Brain microvascular endothelial cell (primary cell): ENCODE results near the gene GPC5.

Experiments
- DNase-seq: peaks from one replicate; pipeline ENCODE4 v3.0.0-alpha.2; 2020
- H3K27ac ChIP-seq: fragments of 250-450 bp; sonication (Bioruptor Pico); 2 replicates; pipeline ENCODE4 v1.5.1; 2020; ENCODE audit warnings: mild to moderate bottlenecking, moderate library complexity
- H3K27me3 ChIP-seq: fragments of 250-450 bp; sonication (Bioruptor Pico); replicated peaks from 2 replicates; pipeline ENCODE4 v1.5.1; 2020; ENCODE audit warnings: mild to moderate bottlenecking
- H3K36me3 ChIP-seq: fragments of 250-450 bp; sonication (Bioruptor Pico); replicated peaks from 2 replicates; pipeline ENCODE4 v1.5.1; 2020; ENCODE audit warnings: mild to moderate bottlenecking
- H3K4me3 ChIP-seq: 2 replicates; pipeline ENCODE4 v1.5.1; 2011; ENCODE audit warnings: low read depth, mild to moderate bottlenecking, control low read depth, low read length, moderate library complexity
- CTCF ChIP-seq: IDR thresholded peaks from 2 replicates; pipeline ENCODE4 v1.5.1; 2011; ENCODE audit warnings: low read depth, mild to moderate bottlenecking, moderate library complexity, low read length, control low read depth, inconsistent platforms; ENCODE audit errors: missing control alignments
- in situ Hi-C: cut with HindIII; loops from 2 replicates; pipeline ENCODE4 v1.10.0; 2017; ENCODE audit warnings: low sequenced_read_pairs, low pct_ligation_motif_present

Gene GPC5

GRCh38 chr13:91649456-91649855, 251.0 kb downstream of the GPC5 start:
- no peak overlapping the region for H3K4me3 ChIP-seq
- TF ChIP-seq CTCF: no peak
- DNase-seq: no peak
- no peaks in the 10 kb centered on the region for H3K36me3 ChIP-seq
- in situ Hi-C loops: no loop called here
- no peaks in the 10 kb centered on the region for H3K27me3 ChIP-seq
- H3K27ac ChIP-seq: no peak overlapping the region

- no peak overlapping the region for H3K4me3 ChIP-seq
- in situ Hi-C loops: no loop called here
- H3K36me3 ChIP-seq: no peaks in the 10 kb centered on the region
- no peak for TF ChIP-seq CTCF
- no peak for DNase-seq
- no peak overlapping the region for H3K27ac ChIP-seq
- H3K27me3 ChIP-seq: no peaks in the 10 kb centered on the region
These were observed 254.2 kb downstream of the GPC5 start for GRCh38 chr13:91652404-91653301.

GRCh38 chr13:91655731-91656130, 257.3 kb downstream of the GPC5 start:
- DNase-seq: no peak
- in situ Hi-C loops: no loop called here

GRCh38 chr13:91657283-91657682, 258.9 kb downstream of the GPC5 start:
- TF ChIP-seq CTCF: no peak

More at GRCh38 chr13:91655731-91656130, 257.3 kb downstream of the GPC5 start:
- TF ChIP-seq CTCF: no peak
- no peak overlapping the region for H3K4me3 ChIP-seq
- no peaks in the 10 kb centered on the region for H3K27me3 ChIP-seq
- H3K27ac ChIP-seq: no peak overlapping the region
- H3K36me3 ChIP-seq: no peaks in the 10 kb centered on the region

GRCh38 chr13:91659256-91660075, 261.0 kb downstream of the GPC5 start:
- in situ Hi-C loops: no loop called here
- Histone ChIP-seq H3K36me3 (no peaks in the 10 kb centered on the region), H3K27me3 (no peaks in the 10 kb centered on the region), H3K4me3 (no peak overlapping the region), H3K27ac (no peak overlapping the region)
- DNase-seq: no peak
- no peak for TF ChIP-seq CTCF

More at GRCh38 chr13:91657283-91657682, 258.9 kb downstream of the GPC5 start:
- Histone ChIP-seq H3K27me3 (no peaks in the 10 kb centered on the region), H3K36me3 (no peaks in the 10 kb centered on the region), H3K4me3 (no peak overlapping the region), H3K27ac (no peak overlapping the region)
- no peak for DNase-seq
- in situ Hi-C loops: no loop called here
